ENCODE data around the gene SLC4A3.

SLC4A3 gene

DNA sequence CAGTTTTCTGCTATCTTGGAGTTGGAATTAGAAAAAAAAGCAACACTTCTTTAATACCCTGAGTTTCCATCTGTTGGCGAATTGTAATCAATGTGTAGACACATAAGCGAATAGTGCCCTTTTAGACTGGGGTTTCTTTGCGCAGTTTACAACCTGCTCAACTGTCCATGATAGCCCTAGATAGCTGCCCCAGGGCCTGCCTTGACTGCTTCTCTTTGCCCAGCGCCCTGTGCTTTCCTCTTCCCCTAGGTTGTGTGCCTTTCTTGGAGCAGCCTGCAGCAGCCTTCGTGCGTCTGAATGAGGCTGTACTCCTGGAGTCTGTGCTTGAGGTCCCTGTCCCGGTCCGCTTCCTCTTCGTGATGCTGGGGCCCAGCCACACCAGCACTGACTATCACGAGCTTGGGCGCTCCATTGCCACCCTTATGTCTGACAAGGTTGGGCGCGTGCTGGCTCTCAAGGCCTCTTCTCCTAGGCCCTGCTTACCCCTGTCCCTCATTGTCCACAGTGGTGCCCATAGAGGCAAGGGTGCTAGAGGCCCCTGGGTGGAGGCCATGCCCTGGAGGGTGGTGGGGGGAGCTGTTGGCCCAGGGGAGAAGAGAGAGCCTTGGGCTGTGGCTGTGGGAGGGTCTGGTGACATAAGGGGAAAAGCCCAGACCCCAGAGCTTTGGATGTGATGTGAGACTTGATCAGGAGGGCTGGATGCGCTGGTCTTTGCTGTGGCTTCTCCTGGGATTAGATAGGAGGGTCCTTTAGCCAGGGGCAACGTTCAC lies 6.9 kb downstream of the SLC4A3 start:
- DNase-seq, result no peak

DNA sequence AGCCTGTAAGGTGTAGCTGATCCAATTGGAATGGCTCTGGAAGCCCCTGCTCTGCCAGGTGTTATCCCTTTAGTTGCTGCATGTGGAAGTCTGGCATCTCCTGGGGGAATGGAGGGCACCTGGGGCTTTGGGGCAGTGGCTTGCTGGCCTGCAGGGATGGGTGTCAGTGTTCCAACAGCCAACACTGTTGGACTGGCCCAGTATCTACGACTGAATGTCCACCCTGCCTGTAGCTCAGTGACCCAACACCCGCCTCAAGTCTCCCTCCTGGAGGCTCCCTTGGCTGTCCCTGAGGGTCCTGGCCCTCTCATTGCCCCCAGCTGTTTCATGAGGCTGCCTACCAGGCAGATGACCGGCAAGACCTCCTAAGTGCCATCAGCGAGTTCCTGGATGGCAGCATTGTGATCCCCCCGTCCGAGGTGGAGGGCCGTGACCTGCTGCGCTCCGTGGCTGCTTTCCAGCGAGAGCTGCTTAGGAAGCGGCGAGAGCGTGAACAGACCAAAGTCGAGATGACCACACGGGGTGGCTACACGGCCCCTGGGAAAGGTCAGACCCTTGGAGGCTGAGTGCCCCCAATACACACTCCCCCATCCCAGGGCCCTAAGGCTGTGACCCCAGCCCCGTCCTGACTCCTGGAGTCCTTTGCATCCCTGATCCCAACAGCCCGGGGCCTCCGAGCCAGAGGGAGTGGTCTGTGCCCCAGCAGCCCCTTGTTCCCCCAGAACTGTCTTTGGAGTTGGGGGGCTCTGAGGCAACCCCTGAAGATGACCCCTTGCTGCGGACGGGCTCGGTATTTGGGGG lies 7.7 kb downstream of the SLC4A3 start:
- no peak for DNase-seq

- DNase-seq, result no peak
These were observed 8.9 kb downstream of the SLC4A3 start for GRCh38 chr2:219636144-219636915.

- no peak for DNase-seq
These were observed 9.8 kb downstream of the SLC4A3 start for GRCh38 chr2:219636941-219637841.

- DNase-seq, result no peak
These were observed 10.4 kb downstream of the SLC4A3 start for GRCh38 chr2:219637842-219638185.

DNA sequence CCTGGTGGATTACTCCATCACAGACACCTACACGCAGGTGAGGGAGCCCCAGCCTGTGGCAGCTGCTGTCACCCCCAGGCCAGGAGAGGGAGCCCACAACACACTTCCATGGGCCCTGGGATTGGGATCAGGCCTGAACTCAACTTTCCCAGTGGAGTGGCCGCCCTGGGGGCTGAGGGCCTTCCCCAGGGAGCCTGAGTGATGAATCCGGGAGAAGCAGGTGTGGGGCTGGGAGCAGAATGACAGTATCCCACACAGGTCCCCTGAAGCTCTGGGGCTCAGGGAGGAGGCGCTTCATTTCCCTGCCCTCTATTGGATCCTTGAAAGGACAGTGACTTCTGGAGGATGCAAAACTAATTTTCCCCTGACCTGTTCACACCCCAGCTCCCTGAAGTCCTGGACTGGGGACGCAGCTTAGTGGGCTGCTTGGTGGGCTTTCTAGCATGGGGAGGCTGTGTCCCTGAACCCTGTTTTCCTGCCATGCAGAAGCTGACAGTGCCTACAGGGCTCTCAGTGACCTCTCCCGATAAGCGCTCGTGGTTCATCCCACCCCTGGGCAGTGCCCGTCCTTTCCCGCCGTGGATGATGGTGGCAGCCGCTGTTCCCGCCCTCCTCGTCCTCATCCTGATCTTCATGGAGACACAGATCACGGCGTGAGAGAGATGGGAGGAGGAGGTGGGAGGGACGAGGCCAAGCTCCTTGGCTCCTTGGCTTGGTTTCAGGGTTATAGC lies 11.0 kb downstream of the SLC4A3 start:
- DNase-seq, result no peak

GRCh38 chr2:219638948-219639755 lies 11.7 kb downstream of the SLC4A3 start:
- DNase-seq, result no peak

DNA sequence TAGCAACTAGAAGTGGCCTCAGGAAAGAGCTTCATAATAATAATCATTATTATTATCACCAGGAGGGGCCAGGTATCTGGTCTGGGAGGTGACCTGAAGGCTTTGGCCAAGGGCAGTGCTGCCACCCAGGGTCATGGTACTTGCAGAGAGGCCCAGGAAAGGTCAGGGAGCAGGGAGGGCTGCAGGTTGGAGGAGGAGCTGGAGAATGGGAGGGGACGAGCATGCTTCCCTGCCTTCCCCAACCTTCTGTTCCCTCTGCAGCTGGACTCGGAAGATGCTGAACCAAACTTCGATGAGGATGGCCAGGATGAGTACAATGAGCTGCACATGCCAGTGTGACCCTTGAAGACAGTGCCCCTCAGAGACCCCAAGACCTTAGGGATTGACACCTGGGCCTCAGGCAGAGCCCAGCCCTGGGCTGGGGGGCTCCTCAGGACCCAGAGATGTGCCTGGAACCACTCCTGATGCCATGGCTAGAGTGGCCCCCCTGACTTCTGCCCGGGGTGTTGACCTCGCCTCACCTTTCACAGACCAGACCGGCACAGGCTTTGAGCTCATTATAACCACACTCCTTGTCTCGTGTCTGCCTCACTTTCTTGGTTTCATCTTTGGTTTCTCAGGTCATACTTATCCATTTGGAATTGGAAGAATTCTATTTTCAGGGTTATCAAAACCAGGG lies 14.1 kb downstream of the SLC4A3 start:
- no peak for DNase-seq

DNA sequence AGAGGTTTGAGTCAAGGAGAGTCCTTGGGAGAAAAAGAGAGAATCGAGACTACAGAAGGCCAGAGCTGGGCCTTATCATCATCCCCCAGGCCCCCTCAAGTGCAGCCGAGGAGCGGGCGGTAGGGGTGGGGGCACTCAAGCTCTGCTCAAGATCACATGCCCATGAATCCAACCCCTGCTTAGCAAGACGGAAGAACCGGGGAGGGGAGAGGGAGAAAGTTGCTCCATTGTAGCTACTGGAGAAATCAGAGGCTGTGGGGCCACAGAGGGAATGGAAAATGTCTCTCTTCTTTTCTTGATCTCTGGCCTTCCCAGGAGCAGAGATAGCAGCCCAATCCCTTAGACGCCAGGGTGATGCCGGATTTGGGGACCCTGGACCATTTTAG lies 14.6 kb downstream of the SLC4A3 start:
- DNase-seq, result no peak

DNA sequence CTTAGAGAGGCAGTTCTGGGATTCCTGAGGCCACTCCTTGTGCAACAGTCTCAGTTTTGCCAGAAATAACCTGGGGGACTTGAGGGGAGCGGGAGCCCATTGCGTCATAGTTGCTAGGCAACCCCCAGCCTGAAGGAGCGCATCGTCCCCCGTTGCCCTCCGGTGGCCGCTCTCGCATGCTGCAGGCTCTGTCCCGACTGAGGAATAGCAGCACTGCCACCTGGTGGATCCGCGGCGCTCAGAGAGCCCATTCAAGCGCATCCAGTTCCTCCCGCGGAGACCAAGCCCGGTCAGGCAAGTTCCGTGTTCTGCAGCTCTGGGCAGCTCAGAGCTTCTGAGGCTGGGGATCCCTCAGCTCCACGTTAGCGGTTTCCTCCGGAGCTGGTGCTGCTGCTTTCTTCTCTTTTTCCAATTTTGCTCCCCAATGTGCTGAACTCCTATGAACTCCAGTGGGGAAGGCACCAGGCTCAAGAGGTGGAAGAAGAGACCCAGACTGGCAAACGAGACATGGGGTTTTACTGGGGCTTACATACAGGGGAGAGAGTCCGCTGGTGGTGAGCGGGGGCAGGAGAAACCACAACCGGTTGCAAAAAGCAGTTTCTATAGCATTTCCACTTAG lies 15.1 kb downstream of the SLC4A3 start:
- DNase-seq, result peak; percentile 84

DNA sequence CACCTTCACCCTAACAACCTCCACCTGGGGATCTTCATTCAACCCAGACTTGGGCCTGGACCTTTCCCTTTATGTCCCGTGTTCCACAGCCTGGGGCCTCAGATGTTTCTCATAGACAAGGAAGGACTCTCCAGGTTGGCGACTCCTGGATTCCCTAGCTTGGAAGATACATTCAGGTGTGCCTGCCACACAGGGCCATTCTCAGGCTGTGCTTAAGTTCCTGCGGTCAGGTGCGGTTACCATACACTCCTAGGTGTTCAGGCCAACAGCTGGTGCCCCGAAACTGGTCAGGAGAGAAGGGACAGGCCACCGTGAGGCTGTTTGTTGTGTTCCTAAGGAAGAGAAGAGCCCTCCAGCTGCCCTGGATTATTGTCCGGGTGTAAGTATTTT lies 15.6 kb downstream of the SLC4A3 start:
- no peak for DNase-seq

GRCh38 chr2:219643788-219644398 lies 16.5 kb downstream of the SLC4A3 start:
- DNase-seq, result no peak

DNA sequence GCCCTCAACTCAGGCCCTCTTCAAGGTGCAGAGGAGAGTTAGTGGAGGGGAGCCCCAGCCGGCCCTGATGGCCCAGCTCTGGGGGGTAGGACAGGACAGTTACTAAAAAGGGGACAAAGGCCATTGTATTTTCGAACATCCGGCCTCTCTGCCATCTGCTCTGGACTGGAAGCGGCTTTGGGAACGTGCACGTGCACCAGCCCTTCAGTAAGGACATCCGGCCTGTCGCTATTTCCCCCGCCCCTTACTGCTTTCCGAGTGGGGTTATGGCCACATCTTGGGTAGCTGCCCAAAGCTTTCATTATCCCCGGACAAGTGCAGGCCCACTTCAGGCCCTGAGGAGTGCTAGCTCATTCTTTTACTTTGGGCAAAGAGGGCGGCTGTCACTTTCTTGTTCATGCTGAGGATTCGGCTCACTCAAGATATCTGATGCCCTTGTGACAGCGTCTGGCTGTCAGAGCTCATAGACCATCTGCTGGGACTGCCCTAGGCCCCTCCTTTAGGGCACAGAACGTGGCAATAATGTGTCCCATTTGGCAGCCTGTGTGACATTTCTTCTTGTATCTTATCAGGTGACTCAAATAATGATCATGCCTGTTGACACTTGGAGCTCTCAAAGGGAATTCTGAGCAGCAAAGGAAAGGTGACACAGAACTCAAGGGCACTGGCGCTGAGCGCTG lies 17.5 kb downstream of the SLC4A3 start:
- no peak for DNase-seq

GRCh38 chr2:219645631-219646527 lies 18.4 kb downstream of the SLC4A3 start:
- no peak for DNase-seq

- no peak for DNase-seq
These were observed 20.7 kb downstream of the SLC4A3 start for GRCh38 chr2:219648176-219648575.

- DNase-seq, result no peak
These were observed 21.5 kb downstream of the SLC4A3 start for GRCh38 chr2:219648963-219649362.

DNA sequence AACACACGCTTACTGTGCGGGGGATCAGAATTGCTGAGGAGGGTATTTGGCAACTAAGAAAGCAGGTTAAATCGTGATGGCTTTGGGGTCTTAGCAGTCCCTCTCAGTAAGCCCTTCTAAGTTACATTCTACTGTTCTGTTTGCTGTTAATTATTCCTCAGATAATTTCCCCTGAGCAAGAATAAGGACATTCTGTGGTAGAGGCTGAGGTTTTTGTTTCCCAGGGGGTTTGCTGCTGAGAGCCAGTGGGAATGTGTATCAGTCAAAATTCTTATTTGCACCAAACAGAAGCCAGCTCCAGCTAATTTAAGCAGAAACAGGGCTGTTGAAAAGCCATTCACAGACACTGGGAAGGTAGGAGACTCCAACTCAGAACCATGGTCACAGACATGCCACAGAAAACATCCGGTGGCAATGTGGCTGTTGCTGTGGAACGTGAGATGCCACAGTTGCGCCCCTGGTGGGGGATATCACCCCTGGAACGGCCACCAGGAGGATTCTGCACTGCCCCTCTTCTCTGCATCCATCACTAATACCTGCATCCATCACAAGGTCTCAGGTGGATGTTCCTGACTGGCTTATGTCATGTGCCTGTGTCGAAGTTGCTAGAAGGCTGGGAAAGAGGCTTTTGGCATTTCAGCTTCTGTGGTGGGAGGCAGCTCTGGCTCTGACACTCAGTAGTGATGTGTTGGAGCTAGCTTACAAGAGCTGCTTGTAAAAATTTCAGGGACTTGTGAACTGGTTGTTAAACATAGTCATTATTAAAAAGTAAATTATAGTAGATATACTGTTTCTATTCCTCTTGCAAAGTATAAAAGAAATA lies 23.2 kb downstream of the SLC4A3 start:
- no peak for DNase-seq
